ENCODE measurements around the gene CERS6.
"Not testable (repeated sequence)": the region's sequence is repeated elsewhere in the genome, so short reads cannot be mapped to it uniquely, and the experiment has no call there.

The CERS6 gene

GRCh38 chr2:168742258-168742932, 286.3 kb downstream of the CERS6 start:
- DNase-seq, result no peak

- DNase-seq, result no peak
Observed at GRCh38 chr2:168744844-168745243, 288.8 kb downstream of the CERS6 start.

GRCh38 chr2:168748461-168748860, 292.4 kb downstream of the CERS6 start:
- no peak for DNase-seq

GRCh38 chr2:168749297-168749696, 293.2 kb downstream of the CERS6 start:
- no peak for DNase-seq

GRCh38 chr2:168751104-168751740, 295.1 kb downstream of the CERS6 start:
- DNase-seq, result no peak

- DNase-seq, result no peak
Observed at GRCh38 chr2:168752361-168752760, 296.3 kb downstream of the CERS6 start.

- no peak for DNase-seq
Observed at GRCh38 chr2:168753765-168754329, 297.8 kb downstream of the CERS6 start.

GRCh38 chr2:168757223-168757622, 301.2 kb downstream of the CERS6 start:
- DNase-seq, result no peak

GRCh38 chr2:168758970-168759820, 303.1 kb downstream of the CERS6 start:
- peak; percentile 14 for DNase-seq

- DNase-seq, result no peak
Observed at GRCh38 chr2:168765401-168765800, 309.3 kb downstream of the CERS6 start.

GRCh38 chr2:168766600-168766999, 310.5 kb downstream of the CERS6 start:
- no peak for DNase-seq

- DNase-seq, result no peak
Observed at GRCh38 chr2:168767258-168767657, 311.2 kb downstream of the CERS6 start.

- not testable (repeated sequence) for DNase-seq
Observed at GRCh38 chr2:168768357-168768756, 312.3 kb downstream of the CERS6 start.

- DNase-seq, result no peak
Observed at GRCh38 chr2:168770796-168771195, 314.7 kb downstream of the CERS6 start.

- no peak for DNase-seq
Observed at GRCh38 chr2:168772704-168773103, 316.6 kb downstream of the CERS6 start.

GRCh38 chr2:168773128-168773527, 317.1 kb downstream of the CERS6 start:
- DNase-seq, result no peak

GRCh38 chr2:168773719-168774521, 317.8 kb downstream of the CERS6 start:
- peak; percentile 43 for DNase-seq

GRCh38 chr2:168775837-168776236, 319.8 kb downstream of the CERS6 start:
- no peak for DNase-seq

- DNase-seq, result no peak
Observed at GRCh38 chr2:168780669-168781071, 324.6 kb downstream of the CERS6 start.

- no peak for DNase-seq
Observed at GRCh38 chr2:168781191-168781817, 325.2 kb downstream of the CERS6 start.

GRCh38 chr2:168782271-168782670, 326.2 kb downstream of the CERS6 start:
- DNase-seq, result no peak

- no peak for DNase-seq
Observed at GRCh38 chr2:168784993-168785392, 328.9 kb downstream of the CERS6 start.

All from NCI-H748 treated with DMSO at 0.1 percent for 48 hours (cell line).